ENCODE measurements around the gene BCCIP.

The BCCIP gene

DNA sequence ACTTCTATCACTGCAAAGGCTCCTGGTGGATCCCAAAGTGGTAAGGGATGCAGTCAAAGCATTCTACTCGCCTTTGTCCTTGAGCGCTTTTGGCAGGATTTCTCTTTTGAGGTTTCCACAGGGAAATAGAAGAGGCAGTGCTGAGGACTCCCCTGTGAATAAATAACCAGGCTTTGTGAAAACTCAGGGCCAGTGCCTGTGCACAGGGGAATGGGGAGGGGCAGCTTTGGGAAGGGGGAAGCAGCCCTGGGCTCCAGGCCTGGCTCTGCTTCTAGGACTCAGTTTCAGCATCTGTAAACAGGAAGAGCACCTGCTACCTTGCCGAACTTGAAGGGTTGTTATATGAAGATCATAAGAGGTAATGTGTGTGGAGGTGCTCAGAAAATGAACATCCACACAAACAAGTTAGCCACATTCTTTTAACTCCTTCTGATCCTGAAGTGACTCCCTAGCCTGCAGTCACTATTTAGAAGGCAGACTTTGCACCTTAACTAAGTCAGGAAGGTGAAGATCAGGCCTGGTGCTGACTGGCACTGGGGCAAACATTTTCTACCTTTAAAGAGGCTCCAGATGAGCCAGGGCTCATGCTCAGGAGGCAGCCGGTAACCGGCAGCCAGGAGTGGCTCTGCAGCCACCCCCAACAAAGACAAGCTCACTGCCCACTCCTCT, 25.2 kb upstream of the BCCIP start:
- DNase-seq, result no peak

DNA sequence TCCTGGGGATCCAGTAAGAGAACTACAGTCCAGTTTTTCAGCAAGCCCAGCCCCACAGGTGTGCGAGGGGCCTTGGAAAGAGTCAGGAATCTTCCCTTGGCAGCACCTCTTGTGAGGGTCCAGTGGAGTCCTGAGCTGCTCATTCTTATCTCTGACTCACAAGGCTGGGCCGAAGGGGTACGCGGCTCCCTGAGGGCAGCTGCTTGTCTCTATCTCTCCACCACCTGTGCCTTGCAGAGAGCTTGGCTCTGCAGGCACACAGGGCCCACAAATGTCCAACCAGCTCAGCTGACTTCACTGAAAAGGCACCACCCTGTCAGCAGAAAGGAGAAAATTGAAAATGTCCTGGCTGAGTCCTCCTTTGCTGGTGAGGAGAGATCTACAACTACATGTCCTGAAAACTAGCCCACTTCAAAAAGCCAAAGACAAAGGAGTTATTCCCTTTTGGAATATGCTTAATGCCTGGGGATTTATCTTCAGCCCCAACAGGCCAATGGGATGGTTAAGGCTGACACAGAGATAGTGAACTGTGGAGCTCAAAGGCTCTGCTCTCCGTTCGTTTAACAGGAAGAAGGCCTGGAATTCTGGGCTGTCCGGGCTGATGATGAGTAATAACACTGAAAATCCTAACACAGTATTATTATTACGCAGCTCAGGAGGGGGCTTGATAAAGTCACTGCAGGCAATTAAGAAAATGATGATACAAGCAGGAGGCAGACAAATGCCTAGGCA, 23.7 kb upstream of the BCCIP start:
- no peak for DNase-seq

DNA sequence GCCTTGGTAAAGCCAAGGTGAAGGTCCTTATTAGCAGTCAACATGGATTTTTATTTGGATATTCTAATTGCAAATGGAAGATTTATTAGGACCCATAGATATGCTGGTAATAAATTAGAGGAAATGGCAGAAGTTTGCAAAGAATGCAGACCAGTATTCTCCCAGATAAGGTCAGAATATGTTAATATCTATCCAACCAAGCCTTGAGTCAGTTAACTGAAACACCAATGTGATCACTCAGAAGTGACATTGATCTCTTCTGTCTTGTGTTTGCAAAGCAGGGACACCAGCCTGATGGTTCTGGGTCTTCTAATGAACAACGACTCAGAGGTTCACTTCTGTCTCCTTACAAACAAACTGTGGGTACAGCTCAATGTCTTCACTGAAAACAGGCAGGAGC, 21.8 kb upstream of the BCCIP start:
- DNase-seq, result no peak

DNA sequence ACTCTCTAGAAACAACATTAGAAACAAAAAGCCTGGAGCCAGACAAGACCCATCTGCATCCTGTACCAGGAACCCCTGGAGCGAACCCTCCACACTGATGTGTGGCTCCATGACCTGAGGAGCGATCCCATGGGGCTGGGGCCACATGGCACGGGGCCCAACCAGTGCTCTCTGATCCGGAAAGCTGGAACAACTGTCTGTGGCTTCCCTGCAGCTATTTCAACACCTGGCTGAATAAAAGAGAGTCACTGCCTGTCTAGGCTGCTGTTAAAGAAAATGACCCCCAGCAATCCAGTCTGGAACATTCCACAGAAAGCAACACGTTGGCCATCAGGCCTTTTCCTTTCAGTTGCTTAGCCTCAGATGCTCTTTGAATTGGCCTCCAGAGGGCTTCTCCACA, 21.2 kb upstream of the BCCIP start:
- DNase-seq, result no peak

DNA sequence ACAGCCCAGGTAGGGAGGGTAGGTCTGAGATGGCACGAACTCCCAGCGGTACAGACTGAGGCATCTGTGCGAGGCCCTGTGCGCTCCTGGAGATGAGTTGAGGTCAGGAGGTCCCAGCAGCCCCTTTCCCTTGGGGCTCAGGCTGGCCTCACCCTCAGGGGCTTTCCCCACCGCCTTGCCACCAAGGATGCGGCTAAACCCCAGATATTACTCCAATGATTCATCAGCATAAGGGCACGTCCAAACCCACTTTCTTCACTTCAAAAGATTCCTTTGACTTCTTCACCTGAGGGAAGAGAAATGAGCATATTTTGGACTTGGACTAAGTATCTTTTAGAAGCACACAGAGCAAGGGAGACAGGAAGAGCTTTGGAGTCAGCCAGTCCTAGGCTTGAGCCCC, 20.6 kb upstream of the BCCIP start:
- no peak for DNase-seq

DNA sequence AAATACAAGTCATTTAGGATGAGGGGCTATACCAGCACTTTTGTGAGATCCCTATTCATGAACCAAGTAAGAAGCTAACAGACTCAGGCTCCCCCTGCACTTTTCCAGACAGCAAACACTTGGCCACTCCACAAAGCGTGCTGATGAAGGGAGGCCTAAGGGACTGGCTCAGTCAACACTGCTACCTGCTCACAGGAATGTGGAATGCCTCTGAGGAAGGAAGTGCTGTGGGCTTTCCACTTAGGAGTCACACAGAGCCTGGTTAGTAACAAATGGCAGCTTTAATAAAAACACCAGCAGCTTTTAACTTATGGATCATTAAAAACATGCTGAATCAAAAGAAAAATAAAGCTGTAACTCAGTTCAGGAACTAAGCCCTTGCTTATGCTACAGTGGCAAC, 15.3 kb upstream of the BCCIP start:
- DNase-seq, result no peak

DNA sequence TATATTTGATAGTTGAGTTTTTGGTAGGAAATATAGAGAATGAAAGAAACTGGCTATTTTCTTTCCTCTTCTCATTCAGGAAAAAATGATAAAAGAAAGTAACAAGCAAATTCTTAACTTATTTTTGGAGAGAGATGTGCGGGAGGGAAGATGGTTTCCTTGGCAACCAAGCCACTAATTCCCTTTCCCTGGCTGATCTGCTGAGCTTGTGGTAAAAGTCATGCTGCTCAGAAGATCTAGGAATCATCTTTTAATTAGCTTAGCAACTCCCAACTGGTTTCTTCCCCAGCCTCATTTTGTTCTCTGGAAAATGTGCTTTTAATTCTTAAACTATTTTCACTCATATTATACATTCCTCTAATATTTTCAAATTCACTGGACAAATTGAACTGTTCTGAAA, 12.1 kb upstream of the BCCIP start:
- DNase-seq, result no peak

DNA sequence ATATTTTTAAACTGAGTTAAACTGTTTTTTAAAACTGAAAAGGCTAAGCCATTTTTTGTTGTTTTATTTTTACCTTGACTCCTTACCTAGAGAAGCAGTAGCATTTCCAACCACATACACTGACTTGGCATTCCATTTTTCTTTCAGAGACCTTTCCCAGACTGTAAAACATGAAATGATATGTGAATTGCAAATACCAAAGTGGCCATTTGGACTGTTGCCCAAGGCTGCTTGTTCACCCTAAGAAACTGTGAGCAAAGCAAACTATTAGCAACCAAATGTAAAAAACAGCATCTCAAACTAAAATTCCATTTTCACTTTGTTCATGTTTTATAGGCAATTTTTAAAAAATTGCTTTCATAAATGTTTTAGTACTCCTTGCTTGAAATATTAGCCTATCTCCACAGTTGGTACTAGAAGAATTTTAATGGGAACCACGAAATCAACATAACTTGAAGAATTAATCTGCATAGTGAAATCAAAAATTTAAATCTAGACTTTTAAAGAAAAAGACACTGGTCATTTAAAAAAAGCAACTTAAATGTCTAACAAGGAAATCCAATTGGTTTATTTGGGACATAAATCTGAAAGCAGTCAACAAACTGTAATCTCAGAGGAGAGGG, 11.1 kb upstream of the BCCIP start:
- no peak for DNase-seq

DNA sequence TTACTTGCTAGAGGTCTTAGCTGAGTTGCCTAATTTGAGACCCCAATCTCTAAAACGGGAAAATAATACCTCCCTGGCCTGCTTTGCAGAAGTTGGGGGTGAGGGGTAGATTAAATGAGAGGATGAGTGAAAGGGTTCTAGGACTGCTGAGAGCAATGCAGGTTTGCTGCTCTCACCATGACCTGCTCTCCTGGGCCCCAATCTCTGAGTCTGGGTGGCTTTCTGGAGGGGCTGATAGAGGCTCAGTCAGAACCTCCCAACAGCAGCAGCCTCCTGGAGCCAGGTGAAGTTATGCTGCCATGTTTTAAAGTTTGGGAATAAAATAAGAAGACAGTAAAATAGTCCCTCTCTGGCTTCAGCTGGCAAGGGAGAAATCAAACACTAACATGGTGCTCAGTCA, 7.6 kb upstream of the BCCIP start:
- DNase-seq, result no peak

DNA sequence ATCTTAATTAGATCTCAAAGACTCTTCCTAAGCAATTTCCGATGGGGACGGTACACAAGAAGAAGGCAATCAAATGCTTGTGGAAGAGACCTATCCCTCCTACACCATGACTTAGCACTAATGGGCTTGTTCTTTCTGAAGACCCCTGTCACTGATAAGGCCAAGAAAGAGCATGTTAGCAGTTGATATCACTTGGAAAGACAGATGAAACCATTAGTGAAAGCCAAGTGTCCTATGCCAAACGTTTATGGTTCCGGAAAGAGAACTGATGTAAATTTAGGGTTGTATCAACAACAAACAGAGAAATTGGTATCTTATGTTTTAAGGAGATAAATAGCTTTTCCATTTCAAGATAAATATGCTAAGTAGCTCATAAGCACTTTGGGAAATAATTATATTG, 6.8 kb upstream of the BCCIP start:
- no peak for DNase-seq

DNA sequence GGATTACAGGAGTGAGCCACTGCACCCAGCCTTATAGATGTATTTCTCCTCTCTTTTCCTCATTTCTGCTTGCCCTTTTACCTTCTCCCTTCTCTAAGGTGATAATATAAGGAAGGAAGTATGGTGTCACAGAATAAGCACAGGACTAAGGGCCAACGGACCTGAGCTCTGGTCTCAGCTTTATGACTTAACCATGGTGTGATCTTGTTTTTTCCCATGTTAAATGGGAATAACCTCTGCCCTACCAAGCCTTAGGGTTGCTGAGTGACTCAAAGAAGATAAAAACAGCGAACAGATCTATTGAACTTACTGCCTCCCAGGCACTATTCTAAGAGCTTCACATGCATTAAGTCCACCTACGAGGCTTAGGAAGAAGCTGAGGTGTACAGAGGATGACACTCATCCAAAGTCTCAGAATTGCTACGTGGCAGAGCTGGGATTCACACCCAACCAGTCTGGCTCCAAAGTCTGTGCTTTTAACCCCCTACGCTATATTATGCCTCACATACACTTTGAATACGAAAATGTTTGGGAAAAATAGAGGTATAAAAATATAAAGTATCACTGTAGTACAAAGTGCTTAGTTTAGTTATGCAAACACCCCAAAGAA, 5.9 kb upstream of the BCCIP start:
- no peak for DNase-seq

DNA sequence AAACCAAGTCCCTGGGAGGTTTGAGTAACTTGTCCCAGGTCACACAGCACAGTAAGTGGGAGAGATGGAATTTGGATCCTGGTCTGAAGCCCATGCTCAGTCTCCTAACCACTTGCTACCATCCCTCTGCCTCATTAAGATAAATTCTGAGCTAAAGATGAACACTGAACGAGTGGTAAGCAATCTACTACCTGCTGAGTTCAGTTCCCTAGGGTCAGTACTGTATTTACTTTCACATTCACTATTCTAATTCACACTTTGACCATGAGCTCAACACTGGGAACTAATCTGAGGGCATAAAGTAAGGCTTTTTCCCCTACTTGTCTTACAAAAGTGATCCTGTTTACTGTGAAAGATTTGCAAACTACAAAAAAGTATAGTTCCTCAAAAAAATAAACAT, 2.6 kb upstream of the BCCIP start:
- no peak for DNase-seq

DNA sequence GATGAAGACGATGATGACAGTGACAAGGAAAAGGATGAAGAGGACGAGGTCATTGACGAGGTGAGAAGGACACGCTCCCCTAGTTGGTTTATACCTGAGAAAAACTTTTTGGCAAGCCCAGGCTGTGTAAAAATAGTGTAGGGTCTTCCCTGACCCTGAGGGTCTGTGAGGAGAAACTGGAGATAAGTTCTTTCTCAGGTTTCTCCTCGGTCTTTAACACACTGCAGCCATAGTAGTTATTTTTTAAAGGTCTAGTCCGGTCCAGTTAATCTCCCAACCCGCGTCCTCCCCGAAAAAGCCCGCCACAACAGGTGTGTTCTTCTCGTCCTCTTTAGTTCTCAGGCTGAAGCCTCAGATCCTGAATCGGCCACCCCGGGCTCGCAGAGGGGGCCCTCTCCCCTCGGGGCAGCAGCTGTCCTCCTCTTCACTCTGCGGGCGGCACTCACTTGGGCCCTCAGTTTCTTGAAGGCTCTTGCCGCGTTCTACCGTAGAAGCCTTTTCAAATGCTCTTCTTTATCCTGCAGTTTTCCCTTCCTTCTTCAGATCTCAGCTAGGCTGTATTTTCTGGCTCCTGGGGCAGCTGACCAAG, 411 bp downstream of the BCCIP start:
- no peak for DNase-seq

DNA sequence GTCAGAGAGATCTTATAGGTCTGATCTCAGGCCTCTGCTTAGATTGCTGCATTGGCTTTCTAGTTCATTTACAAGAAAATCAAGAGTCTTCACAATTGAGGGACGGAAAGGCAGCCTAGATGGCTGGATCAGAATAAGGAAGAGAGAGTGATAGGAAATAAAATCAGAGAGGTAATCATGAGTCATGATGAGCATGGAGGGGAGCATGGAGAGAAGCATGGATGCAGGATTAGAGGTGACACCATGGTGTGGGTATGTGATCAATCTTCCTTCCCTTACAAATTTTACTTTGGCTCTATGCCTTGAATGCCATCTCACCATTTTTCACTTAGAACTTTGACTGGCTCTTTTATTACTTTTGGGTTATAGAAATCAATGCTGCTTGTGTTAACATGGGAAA, 1.4 kb downstream of the BCCIP start:
- no peak for DNase-seq

DNA sequence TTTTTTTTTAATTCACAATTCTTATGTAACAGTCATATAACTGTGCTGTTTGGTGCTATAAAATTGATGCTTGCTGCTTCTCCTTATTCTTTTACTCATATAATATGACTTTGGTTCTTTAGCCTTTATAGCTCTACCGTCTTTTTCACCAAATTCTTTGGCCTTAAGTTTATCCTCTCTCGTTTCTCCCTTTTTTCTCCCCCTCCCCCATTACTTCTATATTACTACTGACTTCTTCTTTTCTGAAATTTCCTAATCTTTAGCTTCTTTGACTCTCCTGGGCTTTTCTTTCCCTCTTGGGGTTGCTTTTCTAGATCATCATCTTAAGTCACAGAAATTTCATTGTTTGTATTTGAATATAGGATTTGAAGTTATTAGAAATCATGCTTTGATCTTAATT, 3.8 kb downstream of the BCCIP start:
- DNase-seq, result no peak

DNA sequence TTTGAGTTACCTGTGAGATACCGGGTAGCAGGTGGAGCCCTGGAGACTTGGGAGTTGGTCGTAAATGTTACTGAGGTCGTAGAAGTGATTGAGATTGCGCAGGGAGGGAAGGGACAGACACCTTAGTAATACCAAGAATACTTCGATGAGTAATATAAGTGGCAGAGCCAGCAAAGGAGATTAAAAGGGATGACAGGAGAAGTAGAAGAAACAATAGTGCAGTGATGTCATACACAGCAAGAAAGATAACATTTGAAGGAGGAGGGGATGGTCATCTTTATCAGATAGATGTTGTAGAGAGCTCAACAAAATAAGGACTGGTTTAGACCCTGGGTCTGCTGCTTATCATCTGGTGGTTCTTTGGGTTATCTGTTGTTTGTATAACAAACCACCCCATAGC, 5.0 kb downstream of the BCCIP start:
- no peak for DNase-seq

DNA sequence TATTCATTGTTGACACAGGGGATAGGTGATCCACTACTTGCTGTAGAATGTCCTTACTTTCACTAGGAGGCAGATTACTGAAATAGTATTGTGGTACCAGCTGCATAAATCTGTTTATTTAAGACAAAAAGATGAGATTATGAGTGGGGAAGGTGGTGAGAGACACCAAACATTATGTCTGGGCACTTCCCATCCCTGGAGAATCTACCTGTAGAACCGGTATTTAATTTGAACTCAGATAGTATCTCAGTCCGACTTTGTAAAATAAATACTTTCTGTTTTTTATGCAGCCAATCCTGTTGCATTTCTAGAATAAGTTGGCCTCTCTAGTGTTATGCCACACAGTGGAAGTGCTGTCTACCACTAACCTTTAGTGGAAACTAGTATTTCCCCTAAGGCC, 13.4 kb downstream of the BCCIP start:
- DNase-seq, result no peak

DNA sequence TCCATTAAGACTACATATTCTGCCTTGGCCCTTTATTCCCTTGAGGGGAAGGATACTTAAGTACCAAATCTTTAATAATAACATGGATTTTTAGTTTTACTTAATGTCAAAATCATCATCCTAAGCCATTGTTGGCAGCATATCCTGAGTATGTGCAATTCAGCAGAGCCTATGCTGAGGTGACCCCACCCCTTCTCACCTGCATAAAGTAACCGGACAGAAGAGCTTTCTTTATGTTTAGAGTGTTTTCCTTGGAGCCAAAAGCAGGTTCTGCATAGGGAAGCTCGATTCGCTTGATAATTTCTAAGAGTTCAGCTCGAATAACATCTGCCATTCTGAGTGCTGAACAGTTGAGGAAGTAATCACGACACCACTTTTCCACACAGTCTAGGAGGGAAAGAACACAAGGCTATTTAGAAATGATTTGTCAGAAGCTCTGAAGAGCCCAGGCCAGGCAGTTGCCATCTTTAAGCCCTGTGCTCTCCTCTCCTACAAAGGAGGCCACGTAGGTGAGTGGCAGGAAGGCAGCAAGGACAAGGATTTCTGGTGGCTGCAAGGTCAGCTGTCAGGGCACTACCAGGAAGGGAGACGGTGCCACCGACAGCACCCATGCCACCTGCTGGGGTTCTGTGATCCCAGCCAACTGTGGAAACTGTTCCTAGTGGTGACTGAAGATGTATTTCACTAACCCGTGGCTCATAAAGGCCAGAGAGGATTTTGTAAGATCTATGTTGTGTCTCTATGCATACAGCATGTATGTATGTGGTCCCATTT, 15.6 kb downstream of the BCCIP start:
- DNase-seq, result no peak

DNA sequence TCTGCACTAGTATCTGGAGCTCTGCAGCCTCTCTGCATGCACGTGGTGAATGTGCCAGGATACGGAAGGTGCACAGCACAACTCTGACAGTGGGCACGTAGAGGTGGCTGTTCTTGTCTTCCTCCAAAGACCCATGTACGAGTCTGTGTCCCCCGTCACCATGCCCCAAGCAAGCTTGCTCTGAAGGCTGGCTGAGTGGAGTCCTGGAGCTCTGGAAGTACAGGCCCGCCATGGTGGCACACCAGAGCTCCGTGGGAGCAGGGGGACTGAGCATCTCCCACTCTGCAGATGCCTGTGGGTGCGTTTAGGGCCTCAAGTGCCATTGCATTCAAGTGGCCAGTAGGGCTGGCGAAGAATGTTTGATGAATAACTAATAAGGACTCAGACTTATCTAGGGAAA, 17.1 kb downstream of the BCCIP start:
- DNase-seq, result no peak

DNA sequence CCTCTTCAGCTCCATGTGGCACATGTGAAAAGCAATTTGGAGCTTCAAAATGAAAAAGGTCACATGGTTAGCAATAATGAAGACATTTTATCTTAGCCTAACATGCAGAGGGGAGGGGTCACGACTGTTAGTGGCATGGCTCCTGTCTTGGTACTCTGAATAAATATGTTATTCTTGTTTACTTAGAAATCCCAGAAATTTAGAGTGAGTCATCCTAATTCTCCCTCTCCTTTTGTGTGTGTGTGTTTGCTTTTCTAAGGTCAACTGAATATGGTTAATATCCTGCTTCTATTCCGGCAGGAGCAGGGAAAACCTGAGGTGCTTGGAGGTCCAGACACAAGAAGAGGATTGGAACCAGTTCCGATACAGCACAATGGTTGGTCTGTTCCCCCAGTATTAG, 17.6 kb downstream of the BCCIP start:
- DNase-seq, result no peak

DNA sequence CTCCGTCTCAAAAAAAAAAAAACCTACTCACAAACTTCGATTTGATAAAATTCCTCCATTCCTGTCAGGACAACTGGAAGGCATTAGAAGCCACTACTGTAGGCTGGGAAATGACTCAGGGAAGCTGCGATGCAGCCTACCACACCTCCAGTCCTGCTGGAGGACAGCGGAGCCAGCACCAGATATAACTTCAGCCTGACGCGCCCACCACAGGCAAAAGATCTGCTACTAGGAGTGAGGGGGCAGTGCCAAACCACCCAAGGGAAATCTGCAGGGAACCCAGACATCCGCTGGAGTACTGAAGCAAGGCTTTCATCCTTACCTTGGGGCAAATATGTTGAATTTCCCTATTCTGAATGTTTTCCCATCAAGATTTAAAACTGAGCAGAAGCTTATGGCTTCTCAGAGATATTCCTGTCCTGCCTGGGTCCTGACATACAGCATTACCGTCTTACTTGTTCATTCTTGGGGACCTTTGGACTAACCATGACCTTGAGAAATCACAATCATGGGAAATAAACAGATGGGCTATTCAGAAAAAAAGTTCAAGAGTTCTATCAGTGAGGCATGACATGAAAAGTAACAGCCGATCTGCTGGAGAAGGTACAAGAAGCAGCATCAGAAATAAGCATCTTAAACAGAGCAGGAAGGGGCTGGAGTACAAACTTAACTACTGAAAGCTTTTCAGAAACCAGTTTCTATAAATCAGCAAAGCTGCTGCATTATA, 20.4 kb downstream of the BCCIP start:
- no peak for DNase-seq

DNA sequence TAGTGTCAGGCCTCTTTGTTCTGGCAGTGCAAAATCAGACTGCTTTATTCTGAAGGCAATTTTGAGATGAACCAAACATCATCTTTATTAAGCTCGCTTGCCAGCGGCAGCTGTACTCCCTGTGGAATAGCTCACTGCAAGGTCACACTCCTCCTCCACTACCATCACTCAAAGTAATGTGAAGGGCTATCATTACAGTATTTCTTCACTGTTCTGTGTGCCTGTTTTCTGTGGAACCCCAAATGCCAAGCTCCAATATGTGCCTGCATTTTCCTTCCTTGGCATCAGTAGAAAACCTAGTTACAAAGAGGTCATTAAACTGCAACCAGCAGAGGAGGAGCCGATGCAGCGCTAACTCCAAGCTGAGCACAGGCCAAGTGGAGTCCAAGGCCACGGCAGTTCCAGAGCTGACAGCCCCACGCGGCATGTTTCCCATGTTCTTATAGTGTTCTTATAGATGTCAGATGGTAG, 21.4 kb downstream of the BCCIP start:
- DNase-seq, result no peak

Data from left hindlimb (tissue), 1 donor.